Measurements from ENCODE around the gene PDIA4.

DNA sequence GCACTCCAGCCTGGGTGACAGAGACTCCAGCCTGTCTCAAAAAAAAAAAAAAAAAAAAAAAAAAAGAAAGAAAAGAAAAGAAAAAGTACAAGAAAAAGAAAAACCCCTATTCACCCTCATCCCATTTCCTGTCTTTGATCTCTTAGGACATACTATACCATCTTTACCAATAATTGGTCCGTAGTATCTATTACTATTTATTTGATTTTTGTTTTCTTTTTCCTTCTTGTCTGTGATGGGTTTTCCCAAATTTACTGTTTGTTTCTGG, 41.6 kb downstream of the PDIA4 start:
- TF ChIP-seq TAF1 (IDR thresholded peaks at IDR 0.05; ENCODE audit: borderline replicate concordance, insufficient read depth, low read length) (no peak), POLR2AphosphoS5 (IDR thresholded peaks at IDR 0.05; ENCODE audit: low read depth, low read length) (no peak)
- TF ChIP-seq, protein P1, sequence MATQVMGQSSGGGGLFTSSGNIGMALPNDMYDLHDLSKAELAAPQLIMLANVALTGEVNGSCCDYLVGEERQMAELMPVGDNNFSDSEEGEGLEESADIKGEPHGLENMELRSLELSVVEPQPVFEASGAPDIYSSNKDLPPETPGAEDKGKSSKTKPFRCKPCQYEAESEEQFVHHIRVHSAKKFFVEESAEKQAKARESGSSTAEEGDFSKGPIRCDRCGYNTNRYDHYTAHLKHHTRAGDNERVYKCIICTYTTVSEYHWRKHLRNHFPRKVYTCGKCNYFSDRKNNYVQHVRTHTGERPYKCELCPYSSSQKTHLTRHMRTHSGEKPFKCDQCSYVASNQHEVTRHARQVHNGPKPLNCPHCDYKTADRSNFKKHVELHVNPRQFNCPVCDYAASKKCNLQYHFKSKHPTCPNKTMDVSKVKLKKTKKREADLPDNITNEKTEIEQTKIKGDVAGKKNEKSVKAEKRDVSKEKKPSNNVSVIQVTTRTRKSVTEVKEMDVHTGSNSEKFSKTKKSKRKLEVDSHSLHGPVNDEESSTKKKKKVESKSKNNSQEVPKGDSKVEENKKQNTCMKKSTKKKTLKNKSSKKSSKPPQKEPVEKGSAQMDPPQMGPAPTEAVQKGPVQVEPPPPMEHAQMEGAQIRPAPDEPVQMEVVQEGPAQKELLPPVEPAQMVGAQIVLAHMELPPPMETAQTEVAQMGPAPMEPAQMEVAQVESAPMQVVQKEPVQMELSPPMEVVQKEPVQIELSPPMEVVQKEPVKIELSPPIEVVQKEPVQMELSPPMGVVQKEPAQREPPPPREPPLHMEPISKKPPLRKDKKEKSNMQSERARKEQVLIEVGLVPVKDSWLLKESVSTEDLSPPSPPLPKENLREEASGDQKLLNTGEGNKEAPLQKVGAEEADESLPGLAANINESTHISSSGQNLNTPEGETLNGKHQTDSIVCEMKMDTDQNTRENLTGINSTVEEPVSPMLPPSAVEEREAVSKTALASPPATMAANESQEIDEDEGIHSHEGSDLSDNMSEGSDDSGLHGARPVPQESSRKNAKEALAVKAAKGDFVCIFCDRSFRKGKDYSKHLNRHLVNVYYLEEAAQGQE (IDR thresholded peaks at IDR 0.05; ENCODE audit: insufficient read depth in 1 of 2, low read depth in 2 of 2, low read length in 2 of 2) = no peak
